ENCODE results near the gene PSMB1.
A peak's percentile ranks its signal among the peaks of the same experiment; 100 is the strongest.

The PSMB1 gene

GRCh38 chr6:170552765-170553533 lies at the start of gene PSMB1:
Gene PSMB1, minus strand, starts transcription at chr6:170553307. Its CDS starts 65 bp downstream, at chr6:170553242.
- peak within 1 kb of the TSS; percentile 60 for H3K4me3 ChIP-seq (ENCODE audit: low read depth, low read length)
- TF ChIP-seq, protein P1, sequence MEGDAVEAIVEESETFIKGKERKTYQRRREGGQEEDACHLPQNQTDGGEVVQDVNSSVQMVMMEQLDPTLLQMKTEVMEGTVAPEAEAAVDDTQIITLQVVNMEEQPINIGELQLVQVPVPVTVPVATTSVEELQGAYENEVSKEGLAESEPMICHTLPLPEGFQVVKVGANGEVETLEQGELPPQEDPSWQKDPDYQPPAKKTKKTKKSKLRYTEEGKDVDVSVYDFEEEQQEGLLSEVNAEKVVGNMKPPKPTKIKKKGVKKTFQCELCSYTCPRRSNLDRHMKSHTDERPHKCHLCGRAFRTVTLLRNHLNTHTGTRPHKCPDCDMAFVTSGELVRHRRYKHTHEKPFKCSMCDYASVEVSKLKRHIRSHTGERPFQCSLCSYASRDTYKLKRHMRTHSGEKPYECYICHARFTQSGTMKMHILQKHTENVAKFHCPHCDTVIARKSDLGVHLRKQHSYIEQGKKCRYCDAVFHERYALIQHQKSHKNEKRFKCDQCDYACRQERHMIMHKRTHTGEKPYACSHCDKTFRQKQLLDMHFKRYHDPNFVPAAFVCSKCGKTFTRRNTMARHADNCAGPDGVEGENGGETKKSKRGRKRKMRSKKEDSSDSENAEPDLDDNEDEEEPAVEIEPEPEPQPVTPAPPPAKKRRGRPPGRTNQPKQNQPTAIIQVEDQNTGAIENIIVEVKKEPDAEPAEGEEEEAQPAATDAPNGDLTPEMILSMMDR (IDR thresholded peaks at IDR 0.05; ENCODE audit: borderline replicate concordance, insufficient read depth, low read depth, low read length): no peak

DNA sequence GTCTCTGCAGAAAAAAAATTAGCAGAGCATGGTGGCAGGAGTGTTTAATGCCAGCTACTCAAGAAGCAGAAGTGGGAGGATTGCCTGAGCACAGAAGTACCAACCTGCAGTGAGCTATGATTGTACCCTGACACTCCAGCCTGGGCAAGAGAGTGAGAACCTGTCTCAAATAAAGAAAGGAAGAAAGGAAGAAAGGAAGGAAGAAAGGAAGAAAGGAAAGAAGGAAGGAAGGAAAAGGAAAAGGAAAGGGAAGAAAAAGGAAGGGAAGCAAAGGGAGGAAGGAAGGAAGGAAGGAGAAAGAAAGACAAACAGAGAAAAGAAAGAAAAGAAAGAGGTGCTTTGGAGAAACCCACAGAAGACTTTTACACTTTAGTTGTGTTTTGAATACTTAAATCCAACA lies 44.2 kb upstream of the PSMB1 start:
- no peak overlapping the region for H3K4me3 ChIP-seq (ENCODE audit: low read depth, low read length)
- TF ChIP-seq, protein P1 (IDR thresholded peaks at IDR 0.05; ENCODE audit: borderline replicate concordance, insufficient read depth, low read depth, low read length): no peak

DNA sequence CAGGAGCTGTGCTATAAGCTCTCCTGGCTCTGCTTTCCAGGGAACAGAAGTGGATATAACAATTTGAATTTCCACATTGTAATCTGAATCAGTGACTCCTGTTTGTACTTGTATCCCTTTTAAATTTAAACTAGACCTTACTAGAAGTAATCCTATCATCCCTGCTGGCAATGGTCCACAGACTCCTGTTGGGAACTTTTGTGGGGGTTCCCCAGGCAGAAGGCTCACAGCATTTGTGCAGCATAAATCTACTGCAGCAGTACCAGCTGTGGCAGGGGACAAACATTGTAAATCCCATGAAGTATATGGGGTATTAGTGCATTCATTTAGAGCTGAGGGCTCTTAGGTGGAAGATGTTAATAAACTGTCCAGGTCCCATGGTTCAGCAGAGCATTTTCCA lies 43.3 kb upstream of the PSMB1 start:
- H3K4me3 ChIP-seq (ENCODE audit: low read depth, low read length): no peak overlapping the region

DNA sequence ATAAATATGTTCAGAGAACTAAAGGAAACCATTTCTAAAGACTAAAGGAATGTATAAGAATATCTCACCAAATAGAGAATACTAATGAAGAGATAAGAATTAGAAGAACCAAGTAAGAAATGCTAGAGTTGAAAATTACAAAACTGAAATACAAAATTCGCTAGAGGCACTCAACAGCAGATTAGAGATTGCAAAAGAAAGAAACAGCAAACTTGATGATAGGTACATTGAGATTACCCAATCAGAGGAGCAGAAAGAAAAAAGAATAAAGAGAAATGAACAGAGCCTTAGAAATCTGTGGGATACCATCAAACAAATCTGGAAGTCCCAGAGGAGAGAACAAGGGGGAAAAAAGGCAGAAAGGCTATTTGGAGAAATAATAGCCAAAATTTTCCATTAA lies 37.6 kb upstream of the PSMB1 start:
- TF ChIP-seq, protein P1 (IDR thresholded peaks at IDR 0.05; ENCODE audit: borderline replicate concordance, insufficient read depth, low read depth, low read length): no peak
- no peak overlapping the region for H3K4me3 ChIP-seq (ENCODE audit: low read depth, low read length)

More for the DNA sequence above, 43.3 kb upstream of the PSMB1 start:
- TF ChIP-seq, protein P1 (IDR thresholded peaks at IDR 0.05; ENCODE audit: borderline replicate concordance, insufficient read depth, low read depth, low read length): no peak

DNA sequence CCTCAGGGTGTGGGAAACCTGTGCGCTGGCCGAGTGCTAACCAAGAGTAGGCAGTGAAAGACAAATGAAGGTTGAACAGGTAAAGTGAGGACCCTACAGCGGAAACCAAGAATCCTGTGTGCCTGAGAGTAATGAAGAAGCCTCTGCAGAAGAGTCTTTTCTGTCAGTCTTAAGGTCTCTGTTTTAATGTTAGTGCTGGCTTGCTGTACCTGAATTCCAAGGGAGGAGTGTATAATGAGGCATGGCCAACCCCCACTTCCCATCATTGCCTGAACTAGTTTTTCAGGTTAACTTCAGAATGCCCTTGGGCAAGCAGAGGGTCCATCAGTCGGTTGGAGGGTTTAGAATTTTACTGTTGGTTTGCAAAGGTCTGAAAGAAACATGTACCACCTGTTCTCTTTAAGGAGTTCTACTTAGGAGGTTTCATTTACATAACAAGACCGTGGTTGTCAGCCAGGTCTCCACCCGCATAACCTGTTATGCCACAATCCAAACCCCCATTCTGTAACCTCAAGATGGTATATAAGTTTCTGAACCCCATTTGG lies 31.9 kb upstream of the PSMB1 start:
- peak overlapping the region; percentile 59 for H3K4me3 ChIP-seq (ENCODE audit: low read depth, low read length)
- TF ChIP-seq, protein P1 (IDR thresholded peaks at IDR 0.05; ENCODE audit: borderline replicate concordance, insufficient read depth, low read depth, low read length): no peak

DNA sequence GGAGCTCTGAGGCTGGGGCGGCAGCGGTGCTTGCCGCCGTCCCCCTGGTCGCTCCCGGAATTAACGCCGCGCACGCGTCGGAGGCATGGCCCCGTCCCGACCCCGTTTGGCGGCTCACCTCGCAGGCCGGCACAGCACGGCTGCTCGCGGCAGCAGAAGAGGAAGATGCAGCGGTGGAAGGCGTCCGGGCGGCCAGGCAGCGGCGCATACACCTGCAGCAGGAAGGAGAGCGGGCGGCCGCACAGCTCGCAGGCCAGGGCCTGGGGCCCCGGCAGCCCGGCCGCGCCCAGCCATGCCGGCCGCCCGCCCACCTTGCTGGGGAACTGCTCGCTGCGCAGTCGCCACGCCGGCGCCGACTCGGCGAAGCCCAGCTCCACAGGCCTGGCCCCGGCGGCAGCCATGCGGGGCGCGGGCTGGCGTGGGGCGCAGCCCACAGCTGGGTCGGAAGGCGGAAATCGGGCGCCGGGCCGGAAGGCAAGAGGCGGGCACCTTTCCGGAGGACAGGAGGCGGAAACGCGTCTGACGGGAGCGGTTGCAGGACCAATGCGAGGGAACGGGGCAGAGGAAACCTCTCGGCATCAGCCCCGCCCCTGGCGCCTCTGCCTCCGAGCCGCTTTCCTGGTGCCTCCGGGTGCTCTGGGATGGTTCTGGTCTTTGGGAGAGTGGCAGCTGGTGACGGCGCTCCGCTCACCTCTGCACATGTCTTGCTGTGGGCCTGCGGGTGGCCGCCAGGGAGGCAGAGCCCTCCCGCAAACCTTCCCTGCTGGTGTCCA lies 31.3 kb upstream of the PSMB1 start, which contains the start of gene PDCD2:
Gene PDCD2 (minus strand): TSS at position 457 of the 773 bp plus-strand sequence. CDS start 56 bp downstream, at position 401.
- H3K4me3 ChIP-seq (ENCODE audit: low read depth, low read length): peak within 1 kb of the TSS; percentile 59
- TF ChIP-seq, protein P1 (IDR thresholded peaks at IDR 0.05; ENCODE audit: borderline replicate concordance, insufficient read depth, low read depth, low read length): no peak
